ENCODE measurements around the gene PRSS27.

DNA sequence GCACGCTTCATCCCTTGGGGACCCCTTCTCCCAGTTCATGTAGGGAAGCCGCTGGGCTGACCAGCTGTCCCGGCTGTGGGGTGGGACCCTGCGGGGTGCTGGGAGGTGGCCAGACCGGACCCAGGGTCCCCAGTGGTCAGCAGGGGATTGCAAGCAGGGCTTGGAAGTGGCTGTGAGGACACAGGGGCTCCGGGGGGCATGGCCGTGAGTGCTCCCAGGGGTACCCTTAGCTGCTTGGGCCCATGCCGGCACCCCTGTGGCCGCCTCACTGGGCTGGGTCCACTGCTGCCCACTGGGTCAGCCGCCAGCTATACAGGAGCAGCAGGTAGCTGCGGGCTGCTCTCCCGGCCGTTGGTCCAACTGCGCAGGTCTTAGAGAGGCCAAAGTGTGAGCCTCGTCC is 18.8 kb downstream of the PRSS27 start:
- TF ChIP-seq, protein P1, sequence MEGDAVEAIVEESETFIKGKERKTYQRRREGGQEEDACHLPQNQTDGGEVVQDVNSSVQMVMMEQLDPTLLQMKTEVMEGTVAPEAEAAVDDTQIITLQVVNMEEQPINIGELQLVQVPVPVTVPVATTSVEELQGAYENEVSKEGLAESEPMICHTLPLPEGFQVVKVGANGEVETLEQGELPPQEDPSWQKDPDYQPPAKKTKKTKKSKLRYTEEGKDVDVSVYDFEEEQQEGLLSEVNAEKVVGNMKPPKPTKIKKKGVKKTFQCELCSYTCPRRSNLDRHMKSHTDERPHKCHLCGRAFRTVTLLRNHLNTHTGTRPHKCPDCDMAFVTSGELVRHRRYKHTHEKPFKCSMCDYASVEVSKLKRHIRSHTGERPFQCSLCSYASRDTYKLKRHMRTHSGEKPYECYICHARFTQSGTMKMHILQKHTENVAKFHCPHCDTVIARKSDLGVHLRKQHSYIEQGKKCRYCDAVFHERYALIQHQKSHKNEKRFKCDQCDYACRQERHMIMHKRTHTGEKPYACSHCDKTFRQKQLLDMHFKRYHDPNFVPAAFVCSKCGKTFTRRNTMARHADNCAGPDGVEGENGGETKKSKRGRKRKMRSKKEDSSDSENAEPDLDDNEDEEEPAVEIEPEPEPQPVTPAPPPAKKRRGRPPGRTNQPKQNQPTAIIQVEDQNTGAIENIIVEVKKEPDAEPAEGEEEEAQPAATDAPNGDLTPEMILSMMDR (IDR thresholded peaks at IDR 0.05; ENCODE audit: low read depth, low read length) = no peak
- TF ChIP-seq POLR2A (IDR thresholded peaks at IDR 0.05; ENCODE audit: extremely low read depth, insufficient read length) (no peak), MYC (IDR thresholded peaks at IDR 0.05; ENCODE audit: low read depth, low read length) (no peak)

All from NB4 (cell line).